SJCRH30 (cell line): ENCODE results near the gene POMT2. TPM values are rescaled to one million over a fixed set of nuclear protein-coding genes. Genes with fewer than 3 reads are reported as not detected.

Experiments
- DNase-seq, 2 experiments: peaks; one replicate each; pipeline ENCODE4 v3.0.0-alpha.2; 2015 to 2020
- H3K27ac ChIP-seq: fragments of 250-450 bp; sonication (Bioruptor Pico); 2 replicates; pipeline ENCODE4 v1.5.1; 2020; ENCODE audit warnings: mild to moderate bottlenecking, moderate library complexity
- H3K27me3 ChIP-seq: fragments of 250-450 bp; sonication (Bioruptor Pico); 2 replicates; pipeline ENCODE4 v1.5.1; 2020; ENCODE audit warnings: mild to moderate bottlenecking, moderate library complexity
- H3K36me3 ChIP-seq: fragments of 250-450 bp; sonication (Bioruptor Pico); 2 replicates; pipeline ENCODE4 v1.5.1; 2020; ENCODE audit warnings: mild to moderate bottlenecking, moderate library complexity
- H3K4me1 ChIP-seq: fragments of 250-450 bp; sonication (Bioruptor Pico); 2 replicates; pipeline ENCODE4 v1.5.1; 2020; ENCODE audit warnings: mild to moderate bottlenecking, moderate library complexity
- H3K4me3 ChIP-seq: fragments of 250-450 bp; sonication (Bioruptor Pico); 2 replicates; pipeline ENCODE4 v1.5.1; 2020; ENCODE audit warnings: mild to moderate bottlenecking, moderate library complexity
- H3K9me3 ChIP-seq: fragments of 250-450 bp; sonication (Bioruptor Pico); replicated peaks from 2 replicates; pipeline ENCODE4 v1.5.1; 2020; ENCODE audit warnings: mild to moderate bottlenecking, moderate library complexity
- total RNA-seq: library from RNA; depleted of rRNA; stranded (reverse); fragments of >200 nt; shearing (Covaris generic); gene quantifications from 2 replicates; pipeline ENCODE4 v1.2.3, GENCODE V29; 2014

The POMT2 gene
- total RNA-seq, 1 experiment from 2014 or later, result 30.2 TPM

GRCh38 chr14:77316872-77317301 lies 3.8 kb downstream of the POMT2 start:
- Histone ChIP-seq H3K27ac (no peak overlapping the region), H3K27me3 (no peaks in the 10 kb centered on the region), H3K4me1 (peaks cover 59% of the 10 kb centered on the region), H3K9me3 (no peaks in the 10 kb centered on the region), H3K36me3 (no peaks in the 10 kb centered on the region), H3K4me3 (no peak overlapping the region)
- DNase-seq, result no peak

GRCh38 chr14:77316195-77316505 lies 4.5 kb downstream of the POMT2 start:
- Histone ChIP-seq H3K4me3 (no peak overlapping the region), H3K4me1 (peaks cover 58% of the 10 kb centered on the region), H3K27me3 (no peaks in the 10 kb centered on the region), H3K9me3 (no peaks in the 10 kb centered on the region), H3K36me3 (no peaks in the 10 kb centered on the region), H3K27ac (peak overlapping the region; percentile 56)
- no peak for DNase-seq

GRCh38 chr14:77314539-77315457 lies 5.9 kb downstream of the POMT2 start:
- Histone ChIP-seq H3K27ac (peak overlapping the region; percentile 56; the same call in 1 of the 2 replicates), H3K4me1 (peaks cover 57% of the 10 kb centered on the region), H3K36me3 (no peaks in the 10 kb centered on the region), H3K27me3 (no peaks in the 10 kb centered on the region), H3K9me3 (no peaks in the 10 kb centered on the region), H3K4me3 (no peak overlapping the region)
- DNase-seq, result peak in 1 of 2 experiments; percentile 17

- Histone ChIP-seq H3K4me1 (peaks cover 54% of the 10 kb centered on the region), H3K9me3 (no peaks in the 10 kb centered on the region), H3K4me3 (no peak overlapping the region), H3K27ac (no peak overlapping the region), H3K36me3 (no peaks in the 10 kb centered on the region), H3K27me3 (no peaks in the 10 kb centered on the region)
- DNase-seq, result no peak
Measured at GRCh38 chr14:77314043-77314442, 6.6 kb downstream of the POMT2 start.

- H3K27me3 ChIP-seq, result no peaks in the 10 kb centered on the region
- no peak overlapping the region for H3K27ac ChIP-seq
- peaks cover 56% of the 10 kb centered on the region for H3K4me1 ChIP-seq
- H3K9me3 ChIP-seq, result no peaks in the 10 kb centered on the region
- H3K36me3 ChIP-seq, result 0 out of 2 replicates have a peak, but pooled peaks cover 4% of the 10 kb centered on the region
- no peak for DNase-seq
- no peak overlapping the region for H3K4me3 ChIP-seq
Measured at GRCh38 chr14:77313371-77313770, 7.3 kb downstream of the POMT2 start.

GRCh38 chr14:77311217-77311616 lies 9.5 kb downstream of the POMT2 start:
- H3K9me3 ChIP-seq, result no peaks in the 10 kb centered on the region
- peaks cover 54% of the 10 kb centered on the region for H3K4me1 ChIP-seq
- 0 out of 2 replicates have a peak, but pooled peaks cover 4% of the 10 kb centered on the region for H3K36me3 ChIP-seq
- DNase-seq, result no peak
- no peak overlapping the region for H3K4me3 ChIP-seq
- no peaks in the 10 kb centered on the region for H3K27me3 ChIP-seq
- H3K27ac ChIP-seq, result no peak overlapping the region

GRCh38 chr14:77310026-77310425 lies 10.7 kb downstream of the POMT2 start:
- peaks cover 54% of the 10 kb centered on the region for H3K4me1 ChIP-seq
- H3K27ac ChIP-seq, result no peak overlapping the region
- H3K36me3 ChIP-seq, result 0 out of 2 replicates have a peak, but pooled peaks cover 8% of the 10 kb centered on the region
- H3K9me3 ChIP-seq, result no peaks in the 10 kb centered on the region
- H3K4me3 ChIP-seq, result no peak overlapping the region
- no peak for DNase-seq
- no peaks in the 10 kb centered on the region for H3K27me3 ChIP-seq

GRCh38 chr14:77309131-77309530 lies 11.6 kb downstream of the POMT2 start:
- H3K4me1 ChIP-seq, result peaks cover 54% of the 10 kb centered on the region
- no peak overlapping the region for H3K27ac ChIP-seq
- H3K27me3 ChIP-seq, result no peaks in the 10 kb centered on the region
- no peaks in the 10 kb centered on the region for H3K9me3 ChIP-seq
- H3K36me3 ChIP-seq, result 0 out of 2 replicates have a peak, but pooled peaks cover 8% of the 10 kb centered on the region
- no peak for DNase-seq
- H3K4me3 ChIP-seq, result no peak overlapping the region

GRCh38 chr14:77306851-77307496 lies 13.7 kb downstream of the POMT2 start:
- Histone ChIP-seq H3K27me3 (no peaks in the 10 kb centered on the region), H3K4me3 (peak overlapping the region; percentile 16), H3K4me1 (peaks cover 56% of the 10 kb centered on the region), H3K9me3 (no peaks in the 10 kb centered on the region), H3K36me3 (0 out of 2 replicates have a peak, but pooled peaks cover 8% of the 10 kb centered on the region), H3K27ac (peak overlapping the region; percentile 100)
- DNase-seq, result peak; percentile 84 to 86

GRCh38 chr14:77306416-77306815 lies 14.3 kb downstream of the POMT2 start:
- H3K4me1 ChIP-seq, result peaks cover 57% of the 10 kb centered on the region
- no peaks in the 10 kb centered on the region for H3K9me3 ChIP-seq
- H3K27ac ChIP-seq, result peak overlapping the region; percentile 100
- H3K36me3 ChIP-seq, result 0 out of 2 replicates have a peak, but pooled peaks cover 8% of the 10 kb centered on the region
- H3K27me3 ChIP-seq, result no peaks in the 10 kb centered on the region
- peak overlapping the region; percentile 16 for H3K4me3 ChIP-seq
- DNase-seq, result peak; percentile 67 to 86

GRCh38 chr14:77305696-77306095 lies 15.0 kb downstream of the POMT2 start:
- Histone ChIP-seq H3K4me3 (no peak overlapping the region), H3K27me3 (no peaks in the 10 kb centered on the region), H3K4me1 (peaks cover 59% of the 10 kb centered on the region), H3K9me3 (no peaks in the 10 kb centered on the region), H3K27ac (peak overlapping the region; percentile 100), H3K36me3 (0 out of 2 replicates have a peak, but pooled peaks cover 8% of the 10 kb centered on the region)
- DNase-seq, result peak; percentile 36 to 62

GRCh38 chr14:77303417-77304156 lies 17.1 kb downstream of the POMT2 start:
- no peaks in the 10 kb centered on the region for H3K9me3 ChIP-seq
- H3K4me3 ChIP-seq, result no peak overlapping the region
- peaks cover 4% of the 10 kb centered on the region for H3K36me3 ChIP-seq
- H3K27ac ChIP-seq, result peak overlapping the region; percentile 100
- no peaks in the 10 kb centered on the region for H3K27me3 ChIP-seq
- peaks cover 52% of the 10 kb centered on the region for H3K4me1 ChIP-seq
- DNase-seq, result peak; percentile 42 to 60

- no peaks in the 10 kb centered on the region for H3K9me3 ChIP-seq
- H3K4me1 ChIP-seq, result peaks cover 52% of the 10 kb centered on the region
- H3K4me3 ChIP-seq, result no peak overlapping the region
- no peaks in the 10 kb centered on the region for H3K27me3 ChIP-seq
- peaks cover 7% of the 10 kb centered on the region for H3K36me3 ChIP-seq
- H3K27ac ChIP-seq, result peak overlapping the region; percentile 100
- no peak for DNase-seq
Measured at GRCh38 chr14:77302926-77303325, 17.8 kb downstream of the POMT2 start.

GRCh38 chr14:77301103-77301502 lies 19.6 kb downstream of the POMT2 start:
- H3K4me1 ChIP-seq, result peaks cover 39% of the 10 kb centered on the region
- no peak overlapping the region for H3K27ac ChIP-seq
- H3K4me3 ChIP-seq, result no peak overlapping the region
- peak; percentile 74 to 77 for DNase-seq
- H3K9me3 ChIP-seq, result no peaks in the 10 kb centered on the region
- H3K36me3 ChIP-seq, result peaks cover 10% of the 10 kb centered on the region
- no peaks in the 10 kb centered on the region for H3K27me3 ChIP-seq
